ENCODE data around the gene MZT2B. TPM values are rescaled to one million over a fixed set of nuclear protein-coding genes. Genes with fewer than 3 reads are reported as not detected.
"Not testable (repeated sequence)": the region's sequence is repeated elsewhere in the genome, so short reads cannot be mapped to it uniquely, and the experiment has no call there.

The MZT2B gene
- total RNA-seq (140 and 152 TPM in 2 replicates), polyA plus RNA-seq (71.5 and 119 TPM in 2 replicates), polyA minus RNA-seq (146 and 149 TPM in 2 replicates)
- total RNA-seq (2013) = 125 TPM

GRCh38 chr2:130181880-130182682 is at the start of gene MZT2B:
MZT2B (plus strand) TSS chr2:130182262; CDS start chr2:130182283, 21 bp downstream.
- intact Hi-C loops (cut with micrococcal nuclease) = loop anchor here (1.0 to 10.0 kb wide), 5 partner anchors 24 to 1867 kb away; partner anchors contain the start of genes HS6ST1, IMP4 and MZT2A
- peak; percentile 81 for ATAC-seq (ENCODE audit: low read depth)
- peaks cover 24% of the 10 kb centered on the region for H3K4me1 Mint-ChIP-seq
- H3K36me3 ChIP-seq (replicated peaks in 1 of 2; ENCODE audit: control extremely low read depth in 1 of 2, control insufficient read depth in 1 of 2, extremely low read depth in 1 of 2, insufficient read depth in 2 of 2, low read length in 1 of 2); H3K9me3 ChIP-seq (ENCODE audit: control extremely low read depth in 1 of 3, control insufficient read depth in 2 of 3, insufficient read depth in 1 of 3, low read length in 2 of 3); H3K27me3 ChIP-seq (replicated peaks in 1 of 4; ENCODE audit: control extremely low read depth in 1 of 4, control insufficient read depth in 3 of 4, insufficient read depth in 4 of 4, low read length in 3 of 4); H3K9me3 Mint-ChIP-seq (ENCODE audit: insufficient read depth); H3K27me3 Mint-ChIP-seq: not testable (repeated sequence)
- Histone ChIP-seq H4K20me1 (ENCODE audit: control insufficient read depth, insufficient read depth, low read length, poor library complexity, severe bottlenecking) (peaks cover 16% of the 10 kb centered on the region), H3K79me2 (ENCODE audit: control insufficient read depth, insufficient read depth, low read length) (peaks cover 62% of the 10 kb centered on the region), H3K4me1 (ENCODE audit: control insufficient read depth in 2 of 2, insufficient read depth in 2 of 2, low read length in 2 of 2) (peaks cover 14 to 21% of the 10 kb centered on the region in 2 donors), H3K27ac (ENCODE audit: low read length in 2 of 2) (peak within 1 kb of the TSS; percentile 85 to 91), H3K4me2 (replicated peaks; ENCODE audit: low read depth, low read length, poor library complexity, severe bottlenecking) (peak within 1 kb of the TSS; percentile 86), H2AFZ (ENCODE audit: insufficient read depth, low read depth, low read length, poor library complexity, severe bottlenecking) (peak within 1 kb of the TSS; percentile 80), H3K9ac (ENCODE audit: low read length) (peak within 1 kb of the TSS; percentile 78), H3K4me3 (ENCODE audit: control extremely low read depth in 1 of 5, extremely low read depth in 1 of 5, insufficient read depth in 1 of 5, low read depth in 2 of 5, low read length in 4 of 5) (peak within 1 kb of the TSS; percentile 38 to 90 (median 80))
- peak; percentile 89 for TF ChIP-seq CTCF (IDR thresholded peaks at IDR 0.05)
- H3K27ac Mint-ChIP-seq = peak within 1 kb of the TSS; percentile 97
- CTCF ChIA-PET = interaction anchor here (1.3 to 3.6 kb wide), 4 partner anchors 23 to 160 kb away, joined by 3 to 21 read pairs (median 12); partner anchors contain the start of gene IMP4
- peak within 1 kb of the TSS; percentile 92 for H3K4me3 Mint-ChIP-seq
- DNase-seq = peak; percentile 92
- WGBS (ENCODE audit: insufficient coverage) = under 1% methylated on average over 68 of the region's 86 CpGs
- POLR2A ChIA-PET = interaction anchor here (1.4 to 2.7 kb wide), 2 partner anchors 24 to 160 kb away, joined by 10 to 32 read pairs; partner anchors contain the start of gene IMP4
